Fibroblast of skin of right biceps (primary cell): ENCODE data around the gene TPTE.
"Not testable (repeated sequence)": the region's sequence is repeated elsewhere in the genome, so short reads cannot be mapped to it uniquely, and the experiment has no call there.

Experiments
- DNase-seq: peaks from one replicate; pipeline ENCODE4 v3.0.0-alpha.2; 2013

TPTE gene

GRCh38 chr21:10617133-10617752 is 95.9 kb downstream of the TPTE start:
- DNase-seq, result not testable (repeated sequence)

- no peak for DNase-seq
Observed at GRCh38 chr21:10627316-10627863, 106.0 kb downstream of the TPTE start.

GRCh38 chr21:10629239-10629638 is 107.9 kb downstream of the TPTE start:
- not testable (repeated sequence) for DNase-seq

GRCh38 chr21:10630829-10631228 is 109.4 kb downstream of the TPTE start:
- DNase-seq, result not testable (repeated sequence)

GRCh38 chr21:10631316-10631715 is 109.9 kb downstream of the TPTE start:
- not testable (repeated sequence) for DNase-seq

GRCh38 chr21:10638144-10638543 is 116.8 kb downstream of the TPTE start:
- not testable (repeated sequence) for DNase-seq

- DNase-seq, result no peak
Observed at GRCh38 chr21:10639123-10639522, 117.7 kb downstream of the TPTE start.

GRCh38 chr21:10639746-10640145 is 118.4 kb downstream of the TPTE start:
- DNase-seq, result not testable (repeated sequence)

GRCh38 chr21:10640446-10640845 is 119.1 kb downstream of the TPTE start:
- DNase-seq, result no peak

- no peak for DNase-seq
Observed at GRCh38 chr21:10641107-10641506, 119.7 kb downstream of the TPTE start.

- not testable (repeated sequence) for DNase-seq
Observed at GRCh38 chr21:10645667-10646066, 124.3 kb downstream of the TPTE start.

- DNase-seq, result not testable (repeated sequence)
Observed at GRCh38 chr21:10649350-10650149, 128.2 kb downstream of the TPTE start.

GRCh38 chr21:10650297-10650696 is 128.9 kb downstream of the TPTE start:
- DNase-seq, result not testable (repeated sequence)
